ENCODE results near the gene NDUFA11. TPM values are rescaled to one million over a fixed set of nuclear protein-coding genes. Genes with fewer than 3 reads are reported as not detected.

Gene NDUFA11
- polyA plus RNA-seq, 1 of the 3 experiments (the other 2 are of a cell fraction) = 534 TPM

GRCh38 chr19:5903056-5903623 is 450 bp downstream of the NDUFA11 start (continued):
- TF ChIP-seq ZBTB33 (IDR thresholded peaks at IDR 0.05; ENCODE audit: borderline replicate concordance, low read depth) (no peak), PBX3 (IDR thresholded peaks at IDR 0.05) (no peak), EZH2phosphoT487 (IDR thresholded peaks at IDR 0.05; ENCODE audit: borderline replicate concordance, low read depth) (no peak), FOXJ3 (CRISPR knock-in tag; IDR thresholded peaks at IDR 0.05) (no peak), NRF1 (IDR thresholded peaks at IDR 0.05; ENCODE audit: low read depth, low read length) (no peak)

- Histone ChIP-seq H3K27me3 (ENCODE audit: insufficient read depth) (no peaks in the 10 kb centered on the region), H3K36me3 (replicated peaks in 1 of 2; ENCODE audit: control insufficient read depth in 1 of 2, insufficient read depth in 2 of 2, low read length in 1 of 2) (peaks cover 3 to 9% of the 10 kb centered on the region in 2 experiments), H3K9me3 (no peaks in the 10 kb centered on the region), H3K4me3 (ENCODE audit: low read depth in 2 of 2, low read length in 1 of 2) (no peak overlapping the region), H2AFZ (ENCODE audit: low read depth) (no peak overlapping the region), H4K20me1 (ENCODE audit: insufficient read depth) (peaks cover 28% of the 10 kb centered on the region), H3K4me1 (ENCODE audit: control insufficient read depth in 1 of 2, insufficient read depth in 2 of 2, low read depth in 1 of 2, low read length in 1 of 2) (peaks cover 1 to 5% of the 10 kb centered on the region in 2 experiments; a peak in 2 of 4 replicates), H3K79me2 (ENCODE audit: insufficient read depth) (peaks cover 64% of the 10 kb centered on the region), H3K9ac (no peak overlapping the region), H3K9me2 (no peaks in the 10 kb centered on the region), H3F3A (replicated peaks; ENCODE audit: insufficient read depth) (no peaks in the 10 kb centered on the region), H3K27ac (ENCODE audit: low read depth in 2 of 2, low read length in 1 of 2) (no peak overlapping the region), H3K4me2 (no peak overlapping the region)
- WGBS (ENCODE audit: low lambda C conversion rate) = 90% methylated on average over 8 of the region's 8 CpGs
- TF ChIP-seq ELF1 (IDR thresholded peaks at IDR 0.05) = no peak
- no peak for TF ChIP-seq FOXM1 (IDR thresholded peaks at IDR 0.05; ENCODE audit: low read depth)
- TF ChIP-seq RCOR1 (IDR thresholded peaks at IDR 0.05; ENCODE audit: low read length) = no peak
- TF ChIP-seq POLR2AphosphoS5 (IDR thresholded peaks at IDR 0.05; ENCODE audit: low read depth, low read length) = no peak
- no peak for TF ChIP-seq REST (IDR thresholded peaks at IDR 0.05; ENCODE audit: low read depth, low read length)
- no peak for TF ChIP-seq JUND (IDR thresholded peaks at IDR 0.05)
- TF ChIP-seq TAF1 (IDR thresholded peaks at IDR 0.05; ENCODE audit: borderline replicate concordance, low read depth, low read length) = no peak
- no peak for TF ChIP-seq MAX (IDR thresholded peaks at IDR 0.05; ENCODE audit: low read depth)
- no peak for TF ChIP-seq RAD21 (IDR thresholded peaks at IDR 0.05; ENCODE audit: low read length)
- no peak for TF ChIP-seq NFIC (IDR thresholded peaks at IDR 0.05; ENCODE audit: borderline replicate concordance)
- no peak for TF ChIP-seq ZBTB33 (IDR thresholded peaks at IDR 0.05; ENCODE audit: borderline replicate concordance, low read depth)
- no peak for TF ChIP-seq FOSL2 (IDR thresholded peaks at IDR 0.05; ENCODE audit: borderline replicate concordance, low read depth)
- no peak for DNase-seq
- POLR2A ChIA-PET = no interaction called here
- CTCF ChIA-PET = interaction anchor here (1.0 to 1.5 kb wide), 3 partner anchors 46 to 97 kb away, joined by 3 to 5 read pairs (median 4); no protein-coding TSS in a partner anchor
These were observed 2.6 kb downstream of the NDUFA11 start for GRCh38 chr19:5900976-5901375.
